K562 (cell line): Measurements from ENCODE around the gene PPAN. TPM values are rescaled to one million over a fixed set of nuclear protein-coding genes. Genes with fewer than 3 reads are reported as not detected.

Experiments used
- ARID2 ChIP-seq: fragments of 450-650 bp; IDR thresholded peaks from 2 replicates; pipeline ENCODE4 v1.6.1; 2017; ENCODE audit warnings: antibody characterized with exemption, mild to moderate bottlenecking
- BCLAF1 ChIP-seq, 2 experiments: fragments of 450-650 bp in 1 of 2; IDR thresholded peaks; 2 replicates each; pipeline ENCODE4 v1.6.1; 2011 to 2017; ENCODE audit warnings: low read depth in 2 of 2, antibody characterized with exemption in 1 of 2, borderline replicate concordance in 1 of 2, low read length in 1 of 2, mild to moderate bottlenecking in 1 of 2, mixed read lengths in 1 of 2; ENCODE audit not compliant: control insufficient read depth in 1 of 2
- BDP1 ChIP-seq: IDR thresholded peaks from 3 replicates; pipeline ENCODE4 v1.6.1; 2011; ENCODE audit not compliant: insufficient read length, insufficient read depth
- CGGBP1 ChIP-seq: fragments of 250-450 bp; sonication (Bioruptor Pico); IDR thresholded peaks from 2 replicates; pipeline ENCODE4 v1.9.0; 2021; ENCODE audit warnings: mild to moderate bottlenecking
- CHD4 ChIP-seq: fragments of 200-600 bp; sonication (generic); IDR thresholded peaks from 3 replicates; pipeline ENCODE4 v1.6.1; 2012; ENCODE audit warnings: low read depth, mild to moderate bottlenecking, mixed read lengths, low read length, inconsistent platforms; ENCODE audit not compliant: insufficient read depth, insufficient replicate concordance, poor library complexity, severe bottlenecking
- FIP1L1 ChIP-seq: fragments of 200-400 bp; formaldehyde crosslinking; IDR thresholded peaks from 2 replicates; pipeline ENCODE4 v1.6.1; 2018; ENCODE audit warnings: mild to moderate bottlenecking, low read depth, low read length; ENCODE audit not compliant: poor library complexity, severe bottlenecking
- HDAC1 ChIP-seq, 2 experiments: fragments of 450-650 bp; IDR thresholded peaks; 2 replicates each; pipeline ENCODE4 v1.6.1; 2016 to 2017; ENCODE audit warnings: inconsistent platforms in 1 of 2, mild to moderate bottlenecking in 1 of 2, moderate library complexity in 1 of 2
- JUND ChIP-seq, 2 experiments: IDR thresholded peaks; 2 replicates in 1 of 2; 3 replicates in 1 of 2; pipeline ENCODE4 v1.6.1; 2011; ENCODE audit warnings: borderline replicate concordance in 2 of 2, low read depth in 2 of 2, low read length in 2 of 2, improper control_type of control experiment in 1 of 2, missing biosample characterization in 1 of 2, missing genetic modification characterization in 1 of 2, missing genetic modification reagents in 1 of 2
- LARP7 ChIP-seq: fragments of 450-650 bp; IDR thresholded peaks from 2 replicates; pipeline ENCODE4 v1.6.1; 2016
- MEF2D ChIP-seq: conservative IDR thresholded peaks from 2 replicates; pipeline ENCODE4 v1.6.1; 2016; ENCODE audit warnings: low read depth, missing genetic modification characterization, missing compliant biosample characterization
- MTA1 ChIP-seq: fragments of 450-650 bp; IDR thresholded peaks from 2 replicates; pipeline ENCODE4 v1.6.1; 2017; ENCODE audit warnings: borderline replicate concordance
- MTA3 ChIP-seq: fragments of 450-650 bp; formaldehyde crosslinking; IDR thresholded peaks from 2 replicates; pipeline ENCODE4 v1.6.1; 2017; ENCODE audit warnings: mild to moderate bottlenecking, borderline replicate concordance
- NR2C1 ChIP-seq, 2 experiments: fragments of 450-650 bp; IDR thresholded peaks; 2 replicates each; pipeline ENCODE4 v1.6.1; 2017; ENCODE audit warnings: mild to moderate bottlenecking in 2 of 2, antibody characterized with exemption in 1 of 2, inconsistent platforms in 1 of 2, missing compliant biosample characterization in 1 of 2, missing genetic modification characterization in 1 of 2
- NR3C1 ChIP-seq: sonication (generic); formaldehyde crosslinking; IDR thresholded peaks from 2 replicates; pipeline ENCODE4 v1.8.1; 2022; ENCODE audit warnings: missing genetic modification reagents
- PRMT5 ChIP-seq: sonication (generic); formaldehyde crosslinking; IDR thresholded peaks from 2 replicates; pipeline ENCODE4 v1.5.0; 2020; ENCODE audit warnings: missing genetic modification reagents
- PYGO2 ChIP-seq: fragments of 450-650 bp; IDR thresholded peaks from 2 replicates; pipeline ENCODE4 v1.6.1; 2016; ENCODE audit warnings: mild to moderate bottlenecking, missing genetic modification characterization, moderate library complexity, missing compliant biosample characterization
- SNRNP70 ChIP-seq: fragments of 200-400 bp; formaldehyde crosslinking; optimal IDR thresholded peaks from 2 replicates; pipeline ENCODE3; 2017; ENCODE audit warnings: low read depth, low read length
- STAT5A ChIP-seq: IDR thresholded peaks from 2 replicates; pipeline ENCODE4 v1.6.1; 2012; ENCODE audit warnings: low read length, inconsistent platforms, borderline replicate concordance
- ZNF408 ChIP-seq: fragments of 250-450 bp; sonication (Bioruptor Pico); IDR thresholded peaks from 2 replicates; pipeline ENCODE4 v1.4.0; 2020; ENCODE audit warnings: low read depth, mild to moderate bottlenecking, moderate library complexity
- ZNF449 ChIP-seq: fragments of 250-450 bp; sonication (Bioruptor Pico); IDR thresholded peaks from 2 replicates; pipeline ENCODE4 v1.8.0; 2022; ENCODE audit warnings: moderate library complexity, mild to moderate bottlenecking, inconsistent platforms
- ZNF551 ChIP-seq: fragments of 250-450 bp; sonication (Bioruptor Pico); IDR thresholded peaks from 2 replicates; pipeline ENCODE4 v1.5.0; 2021; ENCODE audit warnings: mild to moderate bottlenecking, moderate library complexity
- ZNF75A ChIP-seq: fragments of 450-650 bp; formaldehyde crosslinking; IDR thresholded peaks from 2 replicates; pipeline ENCODE4 v1.4.0; 2020; ENCODE audit warnings: mild to moderate bottlenecking
- ZNF79 ChIP-seq: fragments of 250-450 bp; sonication (Bioruptor Pico); IDR thresholded peaks from 2 replicates; pipeline ENCODE4 v1.4.0; 2020; ENCODE audit warnings: low read depth, mild to moderate bottlenecking, moderate library complexity
- polyA plus RNA-seq, 8 experiments: library from polyadenylated mRNA; depleted of rRNA in 4 of 8; stranded (reverse) in 5 of 8; unstranded in 3 of 8; fragments of >200 nt; fragmentation: Nextera tagmentation in 2 of 8; fragmentation: Illumina TruSeq in 1 of 8; extraction: Ambion mirVana in 2 of 8; extraction: Trizol in 1 of 8; gene quantifications; 2 replicates each; pipeline versions ENCODE4 v1.2.1 to v1.2.3, GENCODE V29; 2011 to 2014; ENCODE audit warnings: inconsistent platforms in 1 of 8, missing spikeins in 1 of 8
- total RNA-seq, 7 experiments: library from RNA; depleted of rRNA in 6 of 7; stranded (reverse); fragments of >200 nt in 6 of 7; fragmentation: Illumina TruSeq in 2 of 7; extraction: Trizol in 2 of 7; gene quantifications; 2 replicates each; pipeline versions ENCODE4 v1.2.1 to v1.2.3, GENCODE V29; 2011 to 2021; ENCODE audit warnings: low replicate concordance in 1 of 7

The PPAN gene
- total and polyA plus RNA-seq, 9 of the 15 experiments (the other 6 are each of a cell fraction or from before 2014, with no cell fraction given), result 2.2 to 129 (median 59.1) TPM

- no peak for TF ChIP-seq ZNF449 (CRISPR knock-in tag)
- no peak for TF ChIP-seq ZNF75A (CRISPR knock-in tag)
- TF ChIP-seq BCLAF1 (IDR thresholded peaks at IDR 0.05; ENCODE audit: borderline replicate concordance in 1 of 2, control insufficient read depth in 1 of 2, low read depth in 2 of 2, low read length in 1 of 2), result no peak
- TF ChIP-seq CHD4, result no peak
- TF ChIP-seq PRMT5 (CRISPR knock-in tag), result no peak
- TF ChIP-seq PYGO2 (tag), result no peak
- no peak for TF ChIP-seq NR2C1 (IDR thresholded peaks at IDR 0.05)
- no peak for TF ChIP-seq NR2C1 (tag; IDR thresholded peaks at IDR 0.05)
- no peak for TF ChIP-seq ZNF79
- no peak for TF ChIP-seq BDP1
- peak; percentile 98 for TF ChIP-seq MTA1
- peak; percentile 25; the same call in 1 of the 2 replicates for TF ChIP-seq JUND (IDR thresholded peaks at IDR 0.05; ENCODE audit: borderline replicate concordance, low read depth, low read length)
- no peak for TF ChIP-seq JUND (tag; IDR thresholded peaks at IDR 0.05; ENCODE audit: borderline replicate concordance, low read depth, low read length)
- no peak for TF ChIP-seq ARID2
- TF ChIP-seq HDAC1 (IDR thresholded peaks at IDR 0.05), result peak in 1 of 2 experiments; percentile 100; a peak in 3 of 4 replicates
- peak; percentile 75 for TF ChIP-seq NR3C1
- no peak for TF ChIP-seq MEF2D
- no peak for TF ChIP-seq SNRNP70
- no peak for TF ChIP-seq CGGBP1 (CRISPR knock-in tag)
- no peak for TF ChIP-seq LARP7
- no peak; the same call in 1 of the 2 replicates for TF ChIP-seq MTA3
- TF ChIP-seq ZNF551, result no peak
- no peak for TF ChIP-seq STAT5A
- peak; percentile 72 for TF ChIP-seq FIP1L1
- TF ChIP-seq ZNF408, result no peak
Measured at GRCh38 chr19:10106100-10106936, at the start of gene PPAN (continued).
